Activated CD4-positive, CD25-positive, alpha-beta regulatory T cell (primary cell): ENCODE results near the gene INTS15.
"Not testable (repeated sequence)": the region's sequence is repeated elsewhere in the genome, so short reads cannot be mapped to it uniquely, and the experiment has no call there.

Source experiments
- DNase-seq, 4 experiments: peaks; one replicate each; lab custom pipeline; 2025; lab: John Stamatoyannopoulos, UW

INTS15 gene

DNA sequence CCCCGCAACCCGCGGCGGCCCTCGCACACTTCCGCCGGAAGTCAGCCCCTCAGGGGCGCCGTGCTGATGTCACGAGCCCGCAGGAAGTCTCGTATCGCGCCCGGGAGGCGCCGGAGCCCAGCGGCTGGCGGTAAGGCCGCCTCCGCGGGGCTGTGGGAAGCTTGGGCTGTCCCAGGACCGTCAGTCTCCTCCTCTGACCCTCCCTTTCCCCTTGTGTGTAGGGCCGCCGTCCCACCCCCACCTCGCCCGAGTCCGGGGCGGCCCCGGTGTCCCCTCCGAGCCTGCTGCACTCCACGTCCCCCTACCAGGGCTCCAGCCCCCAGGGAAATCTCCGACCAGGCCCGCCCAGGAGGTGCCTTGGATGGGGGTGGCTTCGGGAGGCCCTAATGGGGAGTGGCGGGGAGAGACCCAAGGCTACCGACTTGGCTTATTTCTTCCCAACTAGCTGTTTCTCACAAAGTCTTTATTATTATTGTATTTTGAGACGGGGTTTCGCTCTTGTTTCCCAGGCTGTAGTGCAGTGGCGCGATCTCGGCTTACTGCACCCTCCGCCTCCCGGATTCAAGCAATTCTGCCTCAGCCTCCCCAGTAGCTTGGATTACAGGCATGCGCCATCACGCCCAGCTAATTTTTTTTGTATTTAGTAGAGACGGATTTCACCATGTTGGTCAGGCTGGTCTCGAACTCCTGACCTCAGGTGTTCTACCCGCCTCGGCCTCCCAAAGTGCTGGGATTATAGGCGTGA, 12.3 kb upstream of the INTS15 start, which contains the start of gene ZDHHC4:
Gene ZDHHC4, plus strand, starts transcription at position 86 of the 745 bp plus-strand sequence. CDS start 3,108 bp downstream, outside the sequence.
- DNase-seq = peak; percentile 66 to 79 (median 72)

DNA sequence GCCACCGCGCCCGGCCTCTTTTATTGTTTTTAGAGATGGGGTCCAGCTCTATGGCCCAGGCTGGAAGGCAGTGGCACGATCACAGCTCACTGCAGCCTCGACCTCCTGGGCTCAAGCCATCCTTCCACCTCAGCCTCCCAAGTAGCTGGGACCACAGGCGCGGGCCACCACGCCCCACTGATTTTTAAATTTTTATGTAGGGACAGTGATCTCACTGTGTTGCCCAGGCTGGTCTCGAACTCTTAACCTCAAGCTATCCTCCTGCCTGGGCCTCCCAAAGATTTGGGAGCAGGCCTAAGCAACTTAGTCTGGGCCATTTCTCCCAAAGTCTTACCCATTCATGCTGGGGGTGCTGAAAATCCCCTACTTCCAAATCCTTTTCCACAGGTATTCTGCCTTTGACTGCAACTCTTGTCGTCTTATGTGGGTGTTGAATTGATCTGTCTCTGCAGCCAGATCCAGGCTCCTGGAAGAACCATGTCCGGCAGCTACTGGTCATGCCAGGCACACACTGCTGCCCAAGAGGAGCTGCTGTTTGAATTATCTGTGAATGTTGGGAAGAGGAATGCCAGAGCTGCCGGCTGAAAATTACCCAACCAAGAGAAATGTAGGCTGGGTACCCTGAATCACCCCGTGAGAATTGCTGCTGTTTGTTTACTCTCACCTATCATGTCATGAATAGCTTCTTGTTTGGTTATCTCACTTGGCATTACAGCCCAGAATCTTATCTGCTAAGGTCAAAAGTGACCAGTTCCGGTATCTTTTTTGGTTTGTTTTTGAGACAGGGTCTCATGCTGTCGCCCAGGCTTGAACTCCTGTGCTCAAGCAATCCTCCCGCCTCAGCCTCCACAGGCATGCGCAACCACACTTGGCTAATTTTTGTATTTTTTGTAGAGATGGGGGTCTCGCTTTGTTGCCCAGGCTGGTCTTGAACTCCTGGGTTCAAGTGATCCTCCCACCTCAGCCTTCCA, 11.4 kb upstream of the INTS15 start:
- DNase-seq = no peak

DNA sequence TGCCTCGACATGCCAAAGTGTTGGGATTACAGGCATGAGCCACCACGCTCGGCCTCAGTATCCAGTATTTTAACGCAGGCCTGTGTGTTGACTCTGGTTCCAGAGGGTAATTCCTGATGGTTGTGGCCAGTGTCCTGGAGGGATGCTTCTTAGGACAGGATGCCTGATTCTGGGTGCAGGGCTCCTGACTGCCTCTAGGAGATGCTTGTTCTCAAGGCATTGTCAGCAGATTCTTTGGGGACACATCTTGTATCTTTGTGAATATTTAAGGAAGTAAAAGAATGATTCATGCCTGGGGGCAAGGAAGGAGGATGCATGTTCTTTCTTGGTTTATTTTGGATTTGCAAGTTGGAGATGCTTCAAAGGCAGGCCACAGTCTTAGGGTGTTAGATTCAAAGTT, 10.4 kb upstream of the INTS15 start:
- DNase-seq = no peak

DNA sequence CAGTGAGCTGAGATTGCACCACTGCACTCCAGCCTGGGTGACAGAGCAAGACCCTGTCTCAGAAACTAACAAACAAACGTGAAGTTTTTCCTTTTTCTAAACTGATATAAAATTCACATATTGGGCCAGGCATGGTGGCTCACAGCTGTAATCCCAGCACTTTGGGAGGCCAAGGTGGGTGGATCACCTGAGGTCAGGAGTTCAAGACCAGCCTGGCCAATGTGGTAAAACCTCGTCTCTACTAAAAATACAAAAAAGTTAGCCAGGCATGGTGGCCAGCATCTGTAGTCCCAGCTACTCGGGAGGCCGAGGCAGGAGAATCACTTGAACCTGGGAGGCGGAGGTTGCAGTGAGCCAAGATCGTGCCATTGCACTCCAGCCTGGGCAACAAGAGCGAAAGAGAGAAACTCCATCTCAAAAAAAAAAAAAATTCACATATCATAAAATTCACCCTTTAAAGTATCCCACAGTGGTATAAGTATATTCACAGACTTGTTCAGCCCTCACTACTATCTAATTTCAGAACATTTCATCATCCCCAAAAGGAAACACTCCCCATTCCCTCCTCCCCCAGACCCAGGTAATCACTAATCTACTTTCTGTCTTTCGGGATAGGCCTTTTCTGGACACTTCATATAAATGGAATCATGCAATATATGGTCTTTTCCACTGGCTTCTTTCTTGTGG, 3.9 kb upstream of the INTS15 start:
- not testable (repeated sequence) for DNase-seq

DNA sequence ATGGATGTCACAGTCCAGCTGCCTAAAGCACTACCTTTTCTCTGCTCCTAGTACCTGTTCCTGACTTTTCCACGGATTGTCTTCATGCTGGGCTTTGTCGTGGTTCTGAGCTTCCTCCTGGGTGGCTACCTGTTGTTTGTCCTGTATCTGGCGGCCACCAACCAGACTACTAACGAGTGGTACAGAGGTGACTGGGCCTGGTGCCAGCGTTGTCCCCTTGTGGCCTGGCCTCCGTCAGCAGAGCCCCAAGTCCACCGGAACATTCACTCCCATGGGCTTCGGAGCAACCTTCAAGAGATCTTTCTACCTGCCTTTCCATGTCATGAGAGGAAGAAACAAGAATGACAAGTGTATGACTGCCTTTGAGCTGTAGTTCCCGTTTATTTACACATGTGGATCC, 1.3 kb upstream of the INTS15 start:
- DNase-seq = no peak

DNA sequence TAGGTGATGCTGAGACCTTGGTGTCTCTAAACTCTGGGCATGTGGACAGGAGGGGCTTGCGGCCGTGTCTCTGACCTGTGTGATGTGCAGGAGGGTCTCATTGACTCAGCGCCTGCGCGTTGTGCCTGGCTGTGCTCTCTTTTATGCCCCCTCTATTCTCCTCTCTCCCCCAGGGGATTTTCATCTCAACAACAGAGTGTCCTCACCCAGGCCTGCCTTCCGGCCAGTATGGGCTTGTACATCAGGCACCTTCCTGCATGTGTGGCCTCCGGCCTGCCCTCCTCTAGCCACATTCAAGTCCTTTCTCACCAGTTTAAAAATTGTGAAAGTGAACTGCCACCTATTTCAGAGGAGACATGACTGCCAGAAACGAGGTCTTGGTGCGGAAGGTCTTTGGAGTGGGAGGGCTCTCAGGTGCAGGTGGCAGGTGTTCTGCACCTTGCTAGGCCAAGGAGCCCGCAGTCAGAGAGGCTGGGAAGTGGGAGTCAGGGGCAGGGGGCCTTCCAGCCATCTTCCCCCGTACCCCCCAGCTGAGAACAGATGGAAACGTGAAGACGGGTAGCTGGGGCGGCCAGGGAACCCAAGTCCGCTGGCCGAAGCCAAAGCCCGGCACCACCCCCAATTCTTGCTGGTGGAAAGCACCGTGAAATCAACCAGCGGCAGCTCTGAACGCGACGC, 531 bp upstream of the INTS15 start:
- no peak for DNase-seq

DNA sequence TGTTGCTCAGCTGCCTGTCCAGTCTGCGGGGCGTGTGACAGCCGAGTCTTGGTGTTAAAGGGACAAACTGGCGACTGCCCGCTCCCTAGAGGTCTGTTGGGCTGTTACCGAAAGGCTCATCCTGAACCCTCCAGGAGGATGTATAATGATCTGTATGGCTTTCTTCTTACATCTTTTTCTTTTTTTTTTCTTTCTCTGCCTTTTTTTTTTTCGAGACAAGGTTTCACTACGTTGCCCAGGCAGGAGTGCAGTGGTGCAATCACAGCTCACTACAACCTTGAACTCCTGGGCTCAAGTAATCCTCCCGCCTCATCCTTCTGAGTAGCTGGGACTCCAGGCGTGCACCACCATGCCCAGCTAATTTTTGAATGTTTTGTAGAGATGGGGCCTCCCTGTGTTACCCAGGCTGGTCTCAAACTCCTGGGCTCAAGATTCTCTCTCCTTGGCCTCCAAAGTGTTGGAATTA, 857 bp downstream of the INTS15 start:
- DNase-seq = no peak

DNA sequence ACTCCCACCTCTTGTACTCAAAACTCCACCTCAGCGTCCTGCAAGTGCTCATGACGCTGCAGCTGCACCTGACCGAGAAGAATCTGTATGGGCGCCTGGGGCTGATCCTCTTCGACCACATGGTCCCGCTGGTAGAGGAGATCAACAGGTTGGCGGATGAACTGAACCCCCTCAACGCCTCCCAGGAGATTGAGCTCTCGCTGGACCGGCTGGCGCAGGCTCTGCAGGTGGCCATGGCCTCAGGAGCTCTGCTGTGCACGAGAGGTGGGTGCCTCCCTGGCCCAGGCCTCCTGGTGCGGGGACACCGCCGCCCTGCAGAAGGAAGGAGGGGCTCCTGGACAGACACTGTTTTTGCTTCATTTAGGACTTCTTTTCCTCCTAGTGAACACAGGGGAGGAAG, 10.3 kb downstream of the INTS15 start:
- no peak for DNase-seq

DNA sequence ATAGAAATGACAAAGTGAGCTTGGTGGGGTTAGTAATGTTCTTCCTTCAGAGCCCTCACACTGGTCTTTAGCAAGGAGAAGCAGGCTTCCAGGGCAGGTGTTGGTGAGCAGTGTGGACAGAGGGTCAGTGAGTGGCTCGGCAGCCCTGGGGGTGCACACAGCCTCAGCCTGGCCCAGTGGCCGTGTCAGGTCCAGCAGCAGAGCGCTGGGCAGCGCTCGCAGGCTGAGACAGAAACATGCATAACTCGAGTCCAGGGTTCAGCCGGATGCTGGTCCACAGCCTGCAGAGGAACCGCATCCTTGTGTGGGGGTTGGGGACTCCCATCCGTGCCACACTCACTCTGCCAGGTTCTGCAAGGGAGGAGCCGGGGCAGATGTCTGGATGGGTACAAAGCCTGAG, 14.6 kb downstream of the INTS15 start:
- DNase-seq = no peak

DNA sequence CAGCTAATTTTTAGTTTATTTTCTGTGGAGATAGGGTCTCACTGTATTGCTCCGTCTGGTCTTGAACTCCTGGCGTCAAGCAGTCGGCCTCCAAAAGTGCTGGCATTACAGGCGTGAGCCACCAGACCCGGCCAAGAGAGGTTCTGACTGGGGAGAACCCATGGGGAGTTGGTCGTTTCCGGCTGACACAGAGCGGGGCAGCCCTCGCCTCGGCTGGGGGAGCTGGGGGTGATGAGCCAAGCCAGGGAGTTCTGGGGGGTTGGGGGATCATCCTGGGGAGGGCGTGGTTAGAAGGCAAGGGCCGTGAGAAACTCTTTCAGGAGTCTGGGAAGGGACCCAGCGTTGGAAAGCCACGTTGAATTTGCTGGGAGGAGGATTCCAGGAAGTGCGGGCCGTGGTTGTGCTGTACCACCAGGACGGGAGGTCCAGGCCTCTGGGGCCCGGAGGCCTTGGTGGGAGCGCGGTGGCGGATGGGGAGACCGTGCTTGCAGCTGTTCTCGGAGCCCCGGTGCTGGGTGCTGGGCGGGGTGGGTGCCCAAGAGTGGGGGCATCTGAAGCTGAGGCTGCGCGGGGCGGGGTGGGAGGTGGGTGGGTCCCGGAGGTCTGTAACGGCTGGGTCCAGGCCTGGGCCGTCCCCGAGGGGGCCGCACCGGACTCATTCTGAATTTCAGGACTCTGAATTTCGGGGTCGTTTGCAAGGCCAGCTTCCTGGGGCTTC, 17.2 kb downstream of the INTS15 start:
- DNase-seq = no peak

DNA sequence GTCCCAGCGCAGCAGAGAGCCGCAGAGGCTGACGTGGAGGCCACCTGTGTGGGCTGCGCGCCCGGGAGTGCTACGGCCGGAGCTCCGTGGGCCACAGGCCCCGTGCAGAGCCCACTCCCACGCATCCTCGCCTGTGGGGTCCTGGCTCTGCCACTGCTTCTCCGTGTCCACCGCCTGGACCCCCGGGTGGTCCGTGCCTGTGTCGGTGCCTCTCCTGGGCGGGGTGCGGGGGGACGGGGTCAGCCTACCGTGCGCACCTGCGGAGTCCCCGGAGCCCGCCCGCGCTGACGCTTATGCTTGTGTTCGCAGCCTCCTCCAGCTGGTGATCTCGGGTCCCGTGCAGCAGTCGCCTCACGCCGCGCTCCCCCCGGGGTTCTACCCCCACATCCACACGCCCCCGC, 17.8 kb downstream of the INTS15 start:
- no peak for DNase-seq

DNA sequence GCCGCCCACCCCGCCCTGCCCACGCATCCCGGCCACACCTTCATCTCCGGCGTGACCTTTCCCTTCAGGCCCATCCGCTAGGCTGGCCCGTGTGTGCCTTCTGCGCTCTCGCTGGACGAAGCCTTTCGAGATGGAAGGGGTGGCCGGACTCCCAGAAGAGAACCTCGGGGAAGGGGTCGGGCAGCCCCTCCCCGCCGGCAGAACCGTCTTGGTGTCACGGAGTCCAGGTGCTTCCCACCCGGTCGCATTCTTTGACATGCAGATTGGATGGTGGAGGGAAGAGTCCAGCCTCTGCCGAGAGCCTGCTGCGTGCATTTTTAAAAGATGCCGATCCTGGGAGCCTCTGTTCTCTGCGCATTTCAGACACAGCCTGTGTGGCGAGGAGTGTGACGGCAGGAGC, 18.3 kb downstream of the INTS15 start:
- DNase-seq = no peak

DNA sequence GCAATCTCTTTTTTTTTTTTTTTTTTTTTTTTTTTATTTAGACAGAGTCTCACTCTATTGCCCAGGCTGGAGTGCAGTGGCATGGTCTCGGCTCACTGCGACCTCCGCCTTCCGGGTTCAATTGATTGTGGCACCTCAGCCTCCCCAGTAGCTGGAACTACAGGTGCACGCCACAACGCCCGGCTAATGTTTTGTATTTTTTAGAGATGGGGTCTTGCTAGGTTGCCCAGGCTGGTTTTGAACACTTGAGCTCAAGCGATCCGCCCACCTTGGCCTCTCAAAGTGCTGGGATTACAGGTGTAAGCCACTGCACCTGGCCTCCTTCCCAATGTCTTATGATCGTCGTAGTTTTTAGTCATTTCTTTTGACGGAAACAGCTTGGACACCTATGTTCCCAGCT, 19.0 kb downstream of the INTS15 start:
- no peak for DNase-seq

DNA sequence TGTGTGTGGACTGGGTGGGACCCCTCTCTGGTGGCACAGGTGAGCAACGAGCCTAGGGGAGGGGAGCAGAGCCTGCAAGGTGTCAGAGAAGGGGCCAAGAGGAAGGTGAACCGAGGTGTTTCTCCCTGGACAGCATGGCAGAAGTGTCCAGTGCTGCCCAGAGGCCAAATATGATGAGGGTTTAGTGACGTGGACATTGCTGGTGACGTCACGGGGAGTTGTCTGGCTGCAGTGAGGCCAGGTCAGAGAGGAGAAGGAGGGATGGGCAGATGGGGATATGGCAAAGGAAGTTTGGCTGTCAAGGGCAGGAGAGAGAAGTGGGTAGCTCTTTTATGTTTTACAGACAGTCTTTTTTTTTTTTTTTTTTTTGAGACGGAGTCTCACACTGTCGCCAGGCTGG, 23.0 kb downstream of the INTS15 start:
- DNase-seq = no peak

DNA sequence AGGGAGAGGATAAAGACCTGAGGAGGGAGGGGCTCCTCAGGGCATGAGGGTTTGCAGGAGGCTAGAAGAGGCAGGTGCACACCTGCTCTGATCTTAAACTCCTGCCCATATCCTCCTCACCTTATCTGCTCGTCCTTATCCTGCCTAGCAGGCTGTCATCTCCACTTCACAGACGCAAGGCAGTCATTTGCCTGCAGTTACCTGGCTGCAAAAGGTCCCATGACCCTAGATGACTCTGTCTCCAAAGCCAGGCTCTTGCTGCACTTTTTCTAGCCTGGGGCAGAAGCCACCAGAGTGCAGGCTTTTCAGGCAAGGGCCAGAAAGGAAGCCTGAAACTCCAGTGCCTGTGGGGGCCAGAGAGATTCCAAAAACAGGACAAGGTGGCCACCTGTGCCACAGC, 23.9 kb downstream of the INTS15 start:
- no peak for DNase-seq

DNA sequence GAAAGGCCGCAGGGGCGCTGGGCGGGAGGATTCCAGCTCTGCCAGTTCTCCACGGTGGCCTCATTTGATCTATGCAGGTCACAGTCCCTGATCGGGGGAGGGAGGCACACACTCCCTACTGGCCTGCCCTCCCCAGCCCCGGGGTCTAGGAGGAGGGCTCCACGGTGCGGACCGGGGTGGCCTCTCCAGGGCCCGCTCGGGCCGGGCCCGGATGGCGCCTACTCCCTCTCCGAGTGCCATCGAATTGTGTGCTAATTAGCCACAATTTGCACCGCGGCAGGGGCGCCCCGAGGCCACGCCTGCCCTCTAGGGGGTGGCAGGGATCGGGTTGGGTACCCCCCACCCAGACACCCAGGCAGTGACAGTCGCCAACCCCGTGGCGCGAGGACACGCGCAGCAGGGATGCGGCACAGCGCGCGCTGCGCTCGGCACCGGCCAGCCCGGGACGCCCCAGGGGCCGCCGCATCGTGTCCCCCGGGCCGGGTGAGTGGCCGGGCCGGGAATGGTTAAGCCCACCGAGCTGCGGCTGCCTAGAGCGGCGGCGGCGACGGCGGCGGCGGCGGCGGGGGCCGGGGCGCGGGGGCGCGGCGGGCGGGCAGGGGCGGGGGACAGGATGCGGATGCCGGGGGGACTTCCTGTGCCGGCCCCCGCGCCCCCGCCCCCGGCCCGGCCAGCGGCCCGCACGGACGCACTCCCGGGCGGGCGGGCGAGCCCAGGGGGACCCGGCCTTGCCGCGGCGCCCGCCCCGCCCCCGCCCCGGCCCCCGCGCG, 25.3 kb downstream of the INTS15 start, which contains the start of gene ZNF853:
Gene ZNF853, plus strand, starts transcription at position 658 of the 770 bp plus-strand sequence. CDS start 565 bp downstream, outside the sequence.
- DNase-seq = no peak

DNA sequence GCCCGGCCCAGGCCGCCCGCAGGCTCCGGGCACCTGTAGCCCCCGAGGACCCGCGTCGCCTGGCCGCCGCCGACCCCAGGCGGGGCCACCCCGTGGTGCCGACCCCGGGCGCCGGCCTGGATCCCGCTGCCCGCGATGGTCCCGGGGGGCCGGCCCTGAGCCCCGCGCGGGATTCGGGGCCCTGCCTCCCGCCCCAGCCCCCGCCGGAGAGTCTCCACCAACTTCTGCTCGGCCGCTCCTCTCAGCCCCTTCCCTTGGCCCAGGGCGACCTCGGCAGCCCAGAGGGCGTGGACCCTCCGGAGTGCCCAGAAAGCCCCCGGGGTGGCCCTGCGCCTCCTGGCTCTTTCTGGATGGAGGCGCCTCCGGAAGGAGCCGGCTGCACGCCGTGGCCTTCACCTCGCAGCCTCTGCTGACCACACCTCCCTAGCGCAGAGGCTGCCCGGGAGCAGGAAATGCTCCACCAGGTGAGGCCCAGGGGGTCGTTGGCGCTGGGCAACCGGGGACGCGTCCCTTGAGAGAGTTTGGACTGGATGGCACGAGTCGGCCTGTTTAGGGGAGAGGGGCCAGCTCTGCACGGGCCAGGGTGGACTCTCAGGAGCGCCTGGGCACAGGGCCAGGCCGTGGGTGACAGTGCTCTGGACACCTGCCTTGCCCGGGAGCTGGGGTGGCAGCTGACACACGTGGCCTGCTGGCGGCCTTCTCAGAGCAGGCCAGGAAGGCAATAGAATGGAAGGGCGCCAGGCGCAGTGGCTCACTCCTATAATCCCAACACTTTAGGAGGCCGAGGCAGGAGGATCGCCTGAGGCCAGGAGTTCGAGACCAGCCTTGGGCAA, 26.1 kb downstream of the INTS15 start:
- no peak for DNase-seq

DNA sequence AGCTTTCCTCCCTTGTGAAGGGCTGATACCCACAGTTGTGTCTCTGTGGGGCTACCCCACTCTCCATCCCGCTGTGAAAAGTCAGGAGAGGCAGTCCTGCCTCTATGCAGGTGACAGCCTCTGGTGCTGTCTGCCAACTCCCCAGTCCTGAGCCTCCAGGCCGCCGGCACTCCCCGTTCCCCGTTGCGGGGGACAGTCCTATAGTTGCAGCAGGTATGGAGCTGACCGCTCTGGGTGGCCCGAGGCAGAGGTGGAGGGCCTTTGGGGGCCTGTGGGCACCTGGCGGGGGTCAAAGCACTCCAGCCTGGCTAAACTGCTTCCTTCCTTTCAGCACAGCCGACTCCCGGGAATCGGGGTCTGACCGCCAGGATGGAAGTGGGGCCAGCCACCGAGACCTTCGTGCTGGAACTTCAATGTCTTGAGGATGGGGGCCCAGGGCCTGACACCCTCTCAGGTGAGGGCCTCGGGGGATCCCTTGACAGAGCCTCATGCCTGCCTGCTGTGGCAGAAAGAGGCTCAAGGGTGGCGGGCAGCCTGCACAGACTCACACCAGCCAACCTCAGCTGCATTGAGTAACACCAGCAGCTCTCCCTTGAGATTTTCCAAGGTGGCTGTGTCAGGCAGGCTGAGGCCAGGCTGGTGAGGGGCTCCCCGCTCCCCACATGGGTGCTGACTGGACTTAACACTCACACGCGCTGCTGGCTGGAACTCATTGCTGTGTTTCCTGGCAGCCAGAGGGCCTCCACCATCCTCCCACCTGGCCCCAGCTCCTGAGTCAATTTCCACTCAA, 27.2 kb downstream of the INTS15 start:
- no peak for DNase-seq
